ENCODE results near the gene CEMIP. TPM values are rescaled to one million over a fixed set of nuclear protein-coding genes. Genes with fewer than 3 reads are reported as not detected.

CEMIP gene
- 0.82 to 1.8 TPM (median 1.2 TPM) in 5 replicates for total RNA-seq (2022; extraction: Qiagen RNA extraction; ENCODE audit: low read depth)

GRCh38 chr15:80778964-80779657, at the start of gene CEMIP:
CEMIP (plus strand) TSS chr15:80779370; CDS start chr15:80873880, 94,510 bp downstream.

GRCh38 chr15:80989518-80990478, 210.6 kb downstream of the CEMIP start, which contains the start of gene MESD:
MESD (minus strand) TSS chr15:80989819; CDS start chr15:80989791, 28 bp downstream.

GRCh38 chr15:81000624-81001151, 221.5 kb downstream of the CEMIP start, which contains the start of gene TLNRD1:
TLNRD1 (plus strand) TSS chr15:81000923; CDS start chr15:81002272, 1,349 bp downstream.

Other genes starting within 250 kb of the CEMIP start
- gene ABHD17C, start 84.1 kb upstream of the CEMIP start, total RNA-seq (2022; extraction: Qiagen RNA extraction; ENCODE audit: low read depth) = 29.0 to 39.9 TPM (median 35.0 TPM) in 5 replicates
- 37.0 to 41.9 TPM (median 38.5 TPM) in 5 replicates for gene MESD, start 210.4 kb downstream of the CEMIP start, total RNA-seq (2022; extraction: Qiagen RNA extraction; ENCODE audit: low read depth)
- gene TLNRD1, start 221.6 kb downstream of the CEMIP start, total RNA-seq (2022; extraction: Qiagen RNA extraction; ENCODE audit: low read depth) = 10.5 to 23.2 TPM (median 19.2 TPM) in 5 replicates